ENCODE measurements around the gene ATXN7L2. TPM values are rescaled to one million over a fixed set of nuclear protein-coding genes. Genes with fewer than 3 reads are reported as not detected.

The ATXN7L2 gene
- polyA plus RNA-seq, 1 donor from 2014 or later: 16.9 TPM

GRCh38 chr1:109500941-109501381, 17.3 kb downstream of the ATXN7L2 start:
- Histone ChIP-seq H3K79me2 (replicated peaks; ENCODE audit: insufficient read depth, low read length) (no peaks in the 10 kb centered on the region), H3K36me3 (ENCODE audit: insufficient read depth, low read length) (no peaks in the 10 kb centered on the region), H4K20me1 (ENCODE audit: insufficient read depth) (no peaks in the 10 kb centered on the region), H3K9ac (ENCODE audit: low read length) (no peak overlapping the region), H3K4me2 (ENCODE audit: low read length) (no peak overlapping the region), H2AFZ (ENCODE audit: low read depth, low read length) (no peak overlapping the region), H3K9me2 (ENCODE audit: insufficient read depth, low read length) (no peaks in the 10 kb centered on the region), H3K9me3 (ENCODE audit: low read length) (no peaks in the 10 kb centered on the region), H3K27ac (ENCODE audit: low read length) (no peak overlapping the region), H3K4me3 (ENCODE audit: low read length) (no peak overlapping the region), H3F3A (ENCODE audit: insufficient read depth, low read length, poor library complexity, severe bottlenecking) (no peaks in the 10 kb centered on the region), H3K27me3 (ENCODE audit: insufficient read depth, low read depth, low read length) (no peaks in the 10 kb centered on the region)
- TF ChIP-seq RAD21 (conservative IDR thresholded peaks at IDR 0.05): no peak
- TF ChIP-seq MXI1 (conservative IDR thresholded peaks at IDR 0.05; ENCODE audit: poor library complexity, severe bottlenecking): no peak
- TF ChIP-seq EZH2 (IDR thresholded peaks at IDR 0.05; ENCODE audit: borderline replicate concordance, insufficient read depth, low read length, poor library complexity, severe bottlenecking): no peak
- no peak for TF ChIP-seq EP300 (conservative IDR thresholded peaks at IDR 0.05; ENCODE audit: poor library complexity, severe bottlenecking)
- no peak for TF ChIP-seq POLR2AphosphoS5 (IDR thresholded peaks at IDR 0.05)
- TF ChIP-seq SMC3 (conservative IDR thresholded peaks at IDR 0.05; ENCODE audit: poor library complexity): no peak
- no peak for TF ChIP-seq TAF1 (IDR thresholded peaks at IDR 0.05; ENCODE audit: low read depth)

GRCh38 chr1:109501644-109502363, 18.1 kb downstream of the ATXN7L2 start:
- Histone ChIP-seq H3K36me3 (ENCODE audit: insufficient read depth, low read length) (no peaks in the 10 kb centered on the region), H3K27ac (ENCODE audit: low read length) (no peak overlapping the region), H3K9me2 (ENCODE audit: insufficient read depth, low read length) (no peaks in the 10 kb centered on the region), H2AFZ (ENCODE audit: low read depth, low read length) (no peak overlapping the region), H4K20me1 (ENCODE audit: insufficient read depth) (no peaks in the 10 kb centered on the region), H3K4me3 (ENCODE audit: low read length) (no peak overlapping the region), H3K4me2 (ENCODE audit: low read length) (no peak overlapping the region), H3K9ac (ENCODE audit: low read length) (no peak overlapping the region), H3F3A (ENCODE audit: insufficient read depth, low read length, poor library complexity, severe bottlenecking) (no peaks in the 10 kb centered on the region), H3K79me2 (replicated peaks; ENCODE audit: insufficient read depth, low read length) (no peaks in the 10 kb centered on the region), H3K27me3 (ENCODE audit: insufficient read depth, low read depth, low read length) (no peaks in the 10 kb centered on the region), H3K9me3 (ENCODE audit: low read length) (no peaks in the 10 kb centered on the region)
- TF ChIP-seq CTCF (IDR thresholded peaks at IDR 0.05; ENCODE audit: poor library complexity, severe bottlenecking): no peak
- TF ChIP-seq SMC3 (conservative IDR thresholded peaks at IDR 0.05; ENCODE audit: poor library complexity): no peak

- Histone ChIP-seq H3K4me3 (ENCODE audit: low read length) (no peak overlapping the region), H3K27me3 (ENCODE audit: insufficient read depth, low read depth, low read length) (no peaks in the 10 kb centered on the region), H2AFZ (ENCODE audit: low read depth, low read length) (no peak overlapping the region), H3K36me3 (ENCODE audit: insufficient read depth, low read length) (no peaks in the 10 kb centered on the region), H3K4me2 (ENCODE audit: low read length) (no peak overlapping the region), H3K9me2 (ENCODE audit: insufficient read depth, low read length) (no peaks in the 10 kb centered on the region), H3K27ac (ENCODE audit: low read length) (no peak overlapping the region), H3F3A (ENCODE audit: insufficient read depth, low read length, poor library complexity, severe bottlenecking) (no peaks in the 10 kb centered on the region), H4K20me1 (ENCODE audit: insufficient read depth) (no peaks in the 10 kb centered on the region), H3K79me2 (replicated peaks; ENCODE audit: insufficient read depth, low read length) (no peaks in the 10 kb centered on the region), H3K9ac (ENCODE audit: low read length) (no peak overlapping the region), H3K9me3 (ENCODE audit: low read length) (no peaks in the 10 kb centered on the region)
- TF ChIP-seq RAD21 (conservative IDR thresholded peaks at IDR 0.05): no peak
- TF ChIP-seq REST (IDR thresholded peaks at IDR 0.05; ENCODE audit: borderline replicate concordance): no peak
- TF ChIP-seq SMC3 (conservative IDR thresholded peaks at IDR 0.05; ENCODE audit: poor library complexity): no peak
- TF ChIP-seq MXI1 (conservative IDR thresholded peaks at IDR 0.05; ENCODE audit: poor library complexity, severe bottlenecking): no peak
- TF ChIP-seq EP300 (conservative IDR thresholded peaks at IDR 0.05; ENCODE audit: poor library complexity, severe bottlenecking): no peak
- no peak for TF ChIP-seq TAF1 (IDR thresholded peaks at IDR 0.05; ENCODE audit: low read depth)
- no peak for TF ChIP-seq POLR2AphosphoS5 (IDR thresholded peaks at IDR 0.05)
- no peak for TF ChIP-seq EZH2 (IDR thresholded peaks at IDR 0.05; ENCODE audit: borderline replicate concordance, insufficient read depth, low read length, poor library complexity, severe bottlenecking)
- TF ChIP-seq CTCF (IDR thresholded peaks at IDR 0.05; ENCODE audit: poor library complexity, severe bottlenecking): no peak
Measured at GRCh38 chr1:109502364-109502851, 18.7 kb downstream of the ATXN7L2 start.
